Neural progenitor cell (in vitro differentiated cells): ENCODE measurements around the gene ADRB2.

Experiments
- EZH2 ChIP-seq: fragments of 200-600 bp; sonication (generic); IDR thresholded peaks from 2 replicates; pipeline ENCODE4 v1.6.1; 2017; ENCODE audit warnings: antibody characterized with exemption, mild to moderate bottlenecking, moderate library complexity
- TF ChIP-seq, protein P1 (sequence below): fragments of 200-600 bp; sonication (generic); IDR thresholded peaks from 2 replicates; pipeline ENCODE4 v1.5.1; 2017; ENCODE audit warnings: antibody characterized with exemption, mild to moderate bottlenecking

DNA sequence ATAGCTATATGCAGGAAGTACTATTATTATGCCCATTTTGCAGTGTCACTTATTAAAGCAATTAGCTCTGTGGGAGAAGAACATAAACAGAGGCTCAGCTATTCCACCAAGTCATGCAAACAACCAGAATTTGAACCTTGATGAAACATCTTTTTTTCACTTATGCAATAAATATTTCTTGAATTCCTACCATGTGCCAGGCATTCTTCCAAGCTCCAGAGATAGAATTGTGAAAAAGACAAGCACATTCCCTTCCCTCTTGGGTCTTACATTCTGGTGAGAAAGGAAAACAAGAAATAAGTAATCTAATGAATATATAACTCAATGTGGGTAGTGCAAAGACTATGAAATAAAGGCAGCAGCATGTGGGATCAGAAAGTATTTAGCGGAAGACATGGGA lies 32.1 kb upstream of the ADRB2 start:
- TF ChIP-seq, protein P1, sequence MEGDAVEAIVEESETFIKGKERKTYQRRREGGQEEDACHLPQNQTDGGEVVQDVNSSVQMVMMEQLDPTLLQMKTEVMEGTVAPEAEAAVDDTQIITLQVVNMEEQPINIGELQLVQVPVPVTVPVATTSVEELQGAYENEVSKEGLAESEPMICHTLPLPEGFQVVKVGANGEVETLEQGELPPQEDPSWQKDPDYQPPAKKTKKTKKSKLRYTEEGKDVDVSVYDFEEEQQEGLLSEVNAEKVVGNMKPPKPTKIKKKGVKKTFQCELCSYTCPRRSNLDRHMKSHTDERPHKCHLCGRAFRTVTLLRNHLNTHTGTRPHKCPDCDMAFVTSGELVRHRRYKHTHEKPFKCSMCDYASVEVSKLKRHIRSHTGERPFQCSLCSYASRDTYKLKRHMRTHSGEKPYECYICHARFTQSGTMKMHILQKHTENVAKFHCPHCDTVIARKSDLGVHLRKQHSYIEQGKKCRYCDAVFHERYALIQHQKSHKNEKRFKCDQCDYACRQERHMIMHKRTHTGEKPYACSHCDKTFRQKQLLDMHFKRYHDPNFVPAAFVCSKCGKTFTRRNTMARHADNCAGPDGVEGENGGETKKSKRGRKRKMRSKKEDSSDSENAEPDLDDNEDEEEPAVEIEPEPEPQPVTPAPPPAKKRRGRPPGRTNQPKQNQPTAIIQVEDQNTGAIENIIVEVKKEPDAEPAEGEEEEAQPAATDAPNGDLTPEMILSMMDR: no peak
- no peak for TF ChIP-seq EZH2
